OCI-LY3 (cell line): ENCODE measurements around the gene VEGFD.

Experiments
- CTCF ChIP-seq: fragments of 200-600, 300-600 bp; sonication (generic); IDR thresholded peaks from 2 replicates; pipeline ENCODE4 v1.5.1; 2014; ENCODE audit warnings: antibody characterized with exemption, low read length, low read depth
- EZH2phosphoT487 ChIP-seq: fragments of 200-600 bp; shearing (Covaris generic); IDR thresholded peaks from 2 replicates; pipeline ENCODE4 v1.6.1; 2018; ENCODE audit warnings: antibody characterized with exemption, mixed run types, low read depth

GRCh38 chrX:15430584-15430983, 46.4 kb upstream of the VEGFD start:
- TF ChIP-seq CTCF (no peak), EZH2phosphoT487 (no peak)
